HG03039 (cell line): ENCODE results near the gene RUNDC3A.

ENCODE experiments used
- ATAC-seq: cut with Tn5 transposase; IDR thresholded peaks from one replicate; pipeline ENCODE4 v1.9.1; 2021; ENCODE audit warnings: mild to moderate bottlenecking, moderate library complexity; ENCODE audit not compliant: unreplicated experiment

Gene RUNDC3A

GRCh38 chr17:44283344-44284023, 24.9 kb upstream of the RUNDC3A start:
- ATAC-seq, result no peak

GRCh38 chr17:44284024-44284400, 24.4 kb upstream of the RUNDC3A start:
- no peak for ATAC-seq

GRCh38 chr17:44287651-44288050, 20.8 kb upstream of the RUNDC3A start:
- no peak for ATAC-seq

DNA sequence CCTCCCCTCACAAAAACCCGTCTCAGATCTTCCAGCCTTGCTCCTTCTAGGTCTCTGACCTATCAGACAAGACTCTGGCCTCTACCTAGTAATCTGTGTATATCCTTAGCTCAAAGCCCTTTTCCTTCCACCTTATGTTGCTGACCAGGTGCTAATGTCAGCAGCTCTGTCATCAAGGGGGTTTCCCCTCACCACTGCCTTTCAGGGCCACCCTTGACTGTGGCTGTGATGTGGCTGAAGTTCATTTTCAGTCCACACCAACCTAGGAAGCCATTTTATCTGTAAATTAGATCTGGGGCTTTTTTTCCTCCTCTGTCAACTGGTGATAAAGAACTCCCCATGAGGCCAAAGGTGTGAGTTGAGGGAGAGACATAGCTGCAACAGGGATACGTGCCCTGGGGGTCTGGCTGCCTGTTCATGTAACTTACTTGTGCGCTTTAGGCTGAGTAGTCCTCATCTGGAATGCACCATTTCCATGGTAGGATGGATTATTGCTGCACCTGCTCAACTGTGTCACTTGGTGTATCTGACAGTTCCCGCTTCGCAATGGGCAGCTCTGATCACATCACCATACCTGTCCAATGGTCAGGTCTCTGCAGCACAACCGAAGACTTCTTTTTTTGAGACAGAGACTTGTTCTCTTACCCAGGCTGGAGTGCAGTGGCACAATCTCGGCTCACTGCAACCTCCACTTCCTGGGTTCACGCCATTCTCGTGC, 14.7 kb upstream of the RUNDC3A start:
- no peak for ATAC-seq

DNA sequence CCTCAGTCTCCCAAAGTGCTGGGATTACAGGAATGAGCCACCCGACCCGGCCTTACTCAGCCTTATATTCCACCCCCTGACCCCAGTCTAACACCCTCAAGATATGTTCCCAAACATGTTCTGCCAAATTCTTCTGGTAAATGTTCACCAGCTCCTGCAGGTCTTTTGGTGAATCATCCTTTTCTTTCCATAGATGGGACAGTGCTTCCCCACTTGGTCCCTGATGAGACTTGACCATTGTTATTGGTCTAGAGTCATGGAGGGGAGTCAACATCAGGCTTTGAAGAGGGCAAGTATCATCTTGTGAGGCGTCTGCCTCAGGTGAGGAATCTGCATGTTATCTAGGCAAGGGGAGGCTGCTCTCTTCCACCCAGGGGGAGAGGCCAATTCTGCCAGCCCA, 10.4 kb upstream of the RUNDC3A start:
- no peak for ATAC-seq

GRCh38 chr17:44304651-44305050, 3.8 kb upstream of the RUNDC3A start:
- no peak for ATAC-seq

DNA sequence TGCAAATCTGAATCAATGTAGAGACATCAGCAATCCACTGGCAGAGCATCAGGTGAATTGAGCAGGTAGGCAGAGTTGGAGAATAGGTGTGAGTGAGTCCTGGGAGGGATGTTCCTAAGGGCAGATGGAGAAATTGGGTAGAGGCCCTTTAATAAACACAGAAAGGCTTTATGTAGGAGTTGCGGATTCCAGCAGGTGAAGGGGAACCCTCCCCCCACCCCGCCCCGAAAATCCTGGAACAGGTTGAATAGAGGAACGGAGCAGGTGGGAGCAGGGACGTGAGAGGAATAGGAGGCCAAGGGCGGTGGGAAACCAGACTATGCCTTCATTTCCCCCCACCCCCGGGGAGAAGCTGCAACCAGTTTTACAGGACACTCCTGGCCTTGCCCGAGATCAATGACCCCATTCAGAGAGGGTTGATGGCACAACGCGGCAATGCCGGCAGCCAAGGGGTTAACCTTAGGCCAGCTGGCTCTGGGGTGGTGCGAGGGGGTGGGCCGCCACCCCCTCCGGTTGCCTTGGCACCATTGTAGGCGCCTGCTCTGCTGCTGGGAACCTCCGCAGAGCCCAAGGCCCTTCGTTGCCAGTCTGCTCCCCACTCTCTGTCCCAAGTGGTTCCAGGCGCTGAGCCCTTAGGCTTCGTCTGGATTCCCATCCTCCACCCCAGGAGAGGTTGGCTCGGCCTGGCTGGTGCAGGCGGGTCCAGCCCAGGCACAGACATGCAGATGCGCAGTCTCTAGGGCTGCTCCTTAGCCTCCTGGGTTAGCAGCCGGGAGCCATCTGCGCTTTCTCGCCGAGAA, 814 bp upstream of the RUNDC3A start:
- ATAC-seq, result no peak

GRCh38 chr17:44308865-44309264, 464 bp downstream of the RUNDC3A start:
- ATAC-seq, result no peak

GRCh38 chr17:44309472-44309871, 1.1 kb downstream of the RUNDC3A start:
- ATAC-seq, result no peak

GRCh38 chr17:44310188-44310587, 1.8 kb downstream of the RUNDC3A start:
- ATAC-seq, result no peak

- ATAC-seq, result no peak
These were observed 2.4 kb downstream of the RUNDC3A start for GRCh38 chr17:44310609-44311376.

DNA sequence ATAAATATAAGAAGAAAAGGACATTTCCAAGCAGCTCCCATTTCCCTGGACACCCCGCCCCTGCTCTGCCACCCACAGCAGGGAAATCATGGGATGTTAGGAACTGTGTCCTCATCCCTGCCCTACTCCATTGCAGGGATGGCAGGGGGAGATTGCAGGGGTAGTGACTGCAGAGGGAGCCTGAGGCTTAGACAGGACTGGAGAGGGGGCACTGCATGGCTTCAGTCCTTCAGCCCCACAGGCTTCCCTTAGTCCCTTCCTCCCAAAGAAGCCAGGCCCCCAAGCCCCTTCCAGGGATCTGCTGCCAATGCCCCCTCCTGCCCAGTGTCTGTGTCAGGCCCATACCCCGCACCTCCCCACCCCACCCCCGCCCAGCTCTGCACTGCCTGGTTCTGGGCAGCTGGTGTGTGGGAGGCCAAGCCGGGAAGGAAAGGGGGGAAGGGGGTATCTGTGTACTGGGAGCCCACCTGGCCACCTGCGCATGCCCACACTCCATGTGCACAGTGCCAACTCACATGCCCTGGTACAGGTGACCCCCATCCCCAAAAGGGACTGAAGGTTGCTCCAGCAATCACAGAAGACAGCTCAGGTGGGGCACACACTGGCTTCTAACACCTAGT, 3.3 kb downstream of the RUNDC3A start:
- no peak for ATAC-seq

- no peak for ATAC-seq
These were observed 4.1 kb downstream of the RUNDC3A start for GRCh38 chr17:44312396-44313104.

DNA sequence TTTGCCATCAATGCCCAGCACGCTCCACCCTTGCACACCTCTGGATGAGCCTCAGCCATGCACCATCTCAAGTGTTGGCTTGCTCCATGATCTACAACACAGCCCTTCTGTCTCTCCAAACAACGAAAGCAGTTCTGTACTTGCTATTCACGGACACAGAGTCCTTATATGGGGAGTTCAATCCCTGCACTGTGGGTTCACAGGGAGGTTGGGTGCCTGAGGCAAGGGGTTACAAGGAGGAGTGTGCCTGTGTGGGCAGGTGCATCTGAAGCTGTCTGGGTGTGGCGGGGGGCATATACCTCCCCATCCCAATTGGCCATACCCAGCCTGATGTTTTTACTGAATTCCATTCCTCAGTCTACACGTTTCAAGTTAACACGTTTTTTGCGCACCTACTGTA, 5.6 kb downstream of the RUNDC3A start:
- ATAC-seq, result no peak

DNA sequence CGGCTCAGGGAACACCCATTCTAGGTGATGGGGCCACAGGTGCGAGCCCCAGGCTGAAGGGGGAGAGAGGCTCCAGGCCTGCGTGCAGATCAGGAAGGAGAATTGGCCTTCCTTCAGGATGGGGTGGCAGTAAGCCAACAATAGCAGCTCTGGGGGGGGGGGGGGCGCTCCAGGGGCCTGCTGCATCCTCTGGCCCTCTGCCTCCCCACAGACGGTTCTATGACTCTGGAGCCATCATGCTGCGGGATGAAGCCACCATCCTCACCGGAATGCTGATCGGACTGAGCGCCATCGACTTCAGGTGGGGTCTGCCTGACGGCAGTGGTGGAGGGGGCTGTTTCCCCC, 6.1 kb downstream of the RUNDC3A start:
- ATAC-seq, result no peak

DNA sequence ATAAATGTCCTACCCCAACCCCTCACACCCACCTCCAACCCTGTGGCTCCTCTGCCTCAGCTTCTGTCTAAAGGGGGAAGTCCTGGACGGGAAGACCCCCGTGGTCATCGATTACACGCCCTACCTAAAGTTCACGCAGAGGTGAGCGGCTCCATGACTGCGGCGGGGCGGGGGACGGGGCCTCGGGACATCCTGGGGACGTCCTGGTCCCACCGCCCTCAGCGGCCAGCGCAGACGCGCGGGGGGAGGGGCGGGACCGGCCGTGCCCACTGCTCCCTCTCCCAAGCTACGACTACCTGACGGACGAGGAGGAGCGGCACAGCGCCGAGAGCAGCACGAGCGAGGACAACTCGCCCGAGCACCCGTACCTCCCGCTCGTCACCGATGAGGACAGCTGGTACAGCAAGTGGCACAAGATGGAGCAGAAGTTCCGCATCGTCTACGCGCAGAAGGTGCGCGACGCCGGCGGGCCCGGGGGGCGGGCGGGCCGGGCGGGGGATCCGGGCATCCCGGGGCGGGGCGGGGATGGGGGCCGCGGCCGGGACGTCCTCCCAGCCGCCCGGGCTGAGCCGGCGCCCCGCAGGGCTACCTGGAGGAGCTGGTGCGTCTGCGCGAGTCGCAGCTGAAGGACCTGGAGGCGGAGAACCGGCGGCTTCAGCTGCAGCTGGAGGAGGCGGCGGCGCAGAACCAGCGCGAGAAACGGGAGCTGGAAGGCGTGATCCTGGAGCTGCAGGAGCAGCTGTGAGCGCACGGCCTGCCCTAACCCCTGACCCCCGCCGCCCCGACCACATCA, 6.7 kb downstream of the RUNDC3A start:
- ATAC-seq, result no peak

GRCh38 chr17:44315760-44316731, 7.6 kb downstream of the RUNDC3A start:
- ATAC-seq, result no peak

GRCh38 chr17:44317545-44317944, 9.1 kb downstream of the RUNDC3A start:
- no peak for ATAC-seq
